ENCODE data around the gene PIK3IP1. TPM values are rescaled to one million over a fixed set of nuclear protein-coding genes. Genes with fewer than 3 reads are reported as not detected.

The PIK3IP1 gene, protein sequence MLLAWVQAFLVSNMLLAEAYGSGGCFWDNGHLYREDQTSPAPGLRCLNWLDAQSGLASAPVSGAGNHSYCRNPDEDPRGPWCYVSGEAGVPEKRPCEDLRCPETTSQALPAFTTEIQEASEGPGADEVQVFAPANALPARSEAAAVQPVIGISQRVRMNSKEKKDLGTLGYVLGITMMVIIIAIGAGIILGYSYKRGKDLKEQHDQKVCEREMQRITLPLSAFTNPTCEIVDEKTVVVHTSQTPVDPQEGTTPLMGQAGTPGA
- total RNA-seq: 100 to 1,000 TPM; 110 to 115 TPM

DNA sequence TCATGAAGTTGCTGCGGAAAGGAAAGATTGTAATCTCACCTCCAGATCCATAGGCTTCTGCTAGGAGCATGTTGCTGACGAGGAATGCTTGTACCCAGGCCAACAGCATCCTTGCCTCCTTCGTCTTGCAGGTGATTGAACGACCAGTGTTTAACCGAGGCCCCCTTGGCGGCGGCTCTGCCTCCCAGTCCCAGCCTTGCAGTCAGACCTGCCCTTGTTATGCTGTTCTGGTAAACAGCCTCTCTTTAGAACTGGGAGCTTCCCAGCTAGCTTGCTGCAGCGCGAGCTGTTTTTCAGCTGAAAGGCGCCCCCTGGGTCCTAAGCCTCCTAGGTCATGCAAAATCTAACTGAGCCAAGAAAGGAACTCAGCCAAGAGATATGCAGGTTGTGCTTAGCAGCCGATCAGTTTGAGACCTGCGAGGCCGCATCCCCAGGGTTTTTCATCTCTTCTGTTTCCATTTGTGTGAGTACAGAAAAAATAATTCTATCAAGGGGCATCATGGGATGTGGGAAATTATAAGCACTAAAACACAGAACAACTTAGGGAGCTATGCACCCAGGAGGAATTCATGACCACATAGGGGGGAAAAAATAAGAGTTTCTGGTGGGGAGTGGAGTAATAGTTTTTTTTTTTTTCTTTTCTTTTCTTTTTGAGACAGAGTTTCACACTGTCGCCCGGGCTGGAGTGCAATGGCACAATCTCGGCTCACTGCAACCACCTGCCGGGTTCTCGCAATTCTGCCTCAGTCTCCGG, at the start of gene PIK3IP1:
Gene PIK3IP1 (minus strand): TSS at position 253 of the 754 bp plus-strand sequence. CDS start 144 bp downstream, at position 109.

Other genes with a start within 250 kb of the PIK3IP1 start
- 10 to 100 TPM; 33.3 to 33.9 TPM for gene SMTN, start 211.2 kb downstream of the PIK3IP1 start, total RNA-seq
- 1 to 10 TPM; 1.7 to 2.1 TPM for gene SELENOM, start 184.9 kb downstream of the PIK3IP1 start, total RNA-seq
- not detected for gene INPP5J, start 169.5 kb downstream of the PIK3IP1 start, total RNA-seq
- gene PLA2G3, start 152.0 kb downstream of the PIK3IP1 start, total RNA-seq: not detected
- gene RNF185, start 132.3 kb downstream of the PIK3IP1 start, total RNA-seq: 10 to 100 TPM; 22.3 to 23.2 TPM
- gene LIMK2, start 80.2 kb downstream of the PIK3IP1 start, total RNA-seq: 10 to 100 TPM; 42.3 to 44.7 TPM
- gene PATZ1, start 53.9 kb upstream of the PIK3IP1 start, total RNA-seq: 10 to 100 TPM; 36.4 to 37.7 TPM
- 10 to 100 TPM; 66.2 to 68.8 TPM for gene DRG1, start 107.1 kb upstream of the PIK3IP1 start, total RNA-seq
- 10 to 100 TPM; 38.3 to 40.3 TPM for gene EIF4ENIF1, start 197.4 kb upstream of the PIK3IP1 start, total RNA-seq
- 100 to 1,000 TPM; 128 to 143 TPM for gene SFI1, start 204.0 kb upstream of the PIK3IP1 start, total RNA-seq